Testis (tissue), 3 donors: ENCODE results near the gene ZNF441. TPM values are rescaled to one million over a fixed set of nuclear protein-coding genes. Genes with fewer than 3 reads are reported as not detected.
"Not testable (repeated sequence)": the region's sequence is repeated elsewhere in the genome, so short reads cannot be mapped to it uniquely, and the experiment has no call there.

ENCODE experiments used
- DNase-seq: peaks from one replicate; pipeline ENCODE4 v3.0.0-alpha.2; 2019
- H3K27ac ChIP-seq, 2 donors: fragments of 200-600 bp; sonication (generic); one replicate each; pipeline ENCODE4 v1.5.1; 2019
- H3K27me3 ChIP-seq: fragments of 200-600 bp; sonication (generic); one replicate; pipeline ENCODE4 v1.5.1; 2019
- H3K36me3 ChIP-seq: fragments of 200-600 bp; sonication (generic); one replicate; pipeline ENCODE4 v1.5.1; 2017; ENCODE audit warnings: low read depth; ENCODE audit errors: missing control alignments
- H3K4me1 ChIP-seq: fragments of 200-600 bp; sonication (generic); one replicate; pipeline ENCODE4 v1.5.1; 2019
- H3K4me3 ChIP-seq, 2 donors: fragments of 200-600 bp; sonication (generic); one replicate each; pipeline ENCODE4 v1.5.1; 2017 to 2019
- H3K9me3 ChIP-seq: fragments of 200-600 bp; sonication (generic); one replicate; pipeline ENCODE4 v1.5.1; 2017
- POLR2A ChIP-seq: fragments of 450-650 bp; IDR thresholded peaks from one replicate; pipeline ENCODE4 v1.6.1; 2017; ENCODE audit warnings: antibody characterized with exemption, mild to moderate bottlenecking, moderate library complexity
- WGBS, 2 donors: methylation state at CpG; one replicate each; pipeline ENCODE4 v1.1.5; 2018; 5-methylcytosine and 5-hydroxymethylcytosine counted together
- intact Hi-C: fragments of 100-400 bp; cut with DNase I; formaldehyde crosslinking; loops from one replicate; pipeline ENCODE4 v1.15.1; 2023; ENCODE audit warnings: low total_unique reads
- polyA plus RNA-seq: library from polyadenylated mRNA; stranded (reverse); fragments of 350-450 nt; fragmentation: Illumina TruSeq; extraction: RNeasy Lipid Tissue Mini Kit (QIAGEN cat#74804); gene quantifications from one replicate; pipeline ENCODE4 v1.2.3, GENCODE V29; 2014; ENCODE audit warnings: low read depth, low replicate concordance; ENCODE audit not compliant: insufficient read depth
- total RNA-seq, 2 donors: library from RNA; depleted of rRNA; stranded (reverse); fragments of >200 nt; gene quantifications; one replicate each; pipeline ENCODE4 v1.2.3, GENCODE V29; 2016
- TF ChIP-seq, protein P1 (sequence below), 3 experiments: fragments of 450-650 bp in 2 of 3; fragments of 200-600 bp in 1 of 3; sonication (generic) in 1 of 3; IDR thresholded peaks; one replicate each; pipeline ENCODE4 v1.5.1; 2016 to 2019; ENCODE audit warnings: antibody characterized with exemption in 3 of 3, mild to moderate bottlenecking in 2 of 3, moderate library complexity in 1 of 3

ZNF441 gene
- total and polyA plus RNA-seq, 3 donors from 2014 or later, result 2.4 to 13.8 (median 11.6) TPM

- 0% methylated on average over 9 to 51 of the region's 55 CpGs for WGBS, 2 donors
- intact Hi-C loops, result no loop called here
- TF ChIP-seq, protein P1, sequence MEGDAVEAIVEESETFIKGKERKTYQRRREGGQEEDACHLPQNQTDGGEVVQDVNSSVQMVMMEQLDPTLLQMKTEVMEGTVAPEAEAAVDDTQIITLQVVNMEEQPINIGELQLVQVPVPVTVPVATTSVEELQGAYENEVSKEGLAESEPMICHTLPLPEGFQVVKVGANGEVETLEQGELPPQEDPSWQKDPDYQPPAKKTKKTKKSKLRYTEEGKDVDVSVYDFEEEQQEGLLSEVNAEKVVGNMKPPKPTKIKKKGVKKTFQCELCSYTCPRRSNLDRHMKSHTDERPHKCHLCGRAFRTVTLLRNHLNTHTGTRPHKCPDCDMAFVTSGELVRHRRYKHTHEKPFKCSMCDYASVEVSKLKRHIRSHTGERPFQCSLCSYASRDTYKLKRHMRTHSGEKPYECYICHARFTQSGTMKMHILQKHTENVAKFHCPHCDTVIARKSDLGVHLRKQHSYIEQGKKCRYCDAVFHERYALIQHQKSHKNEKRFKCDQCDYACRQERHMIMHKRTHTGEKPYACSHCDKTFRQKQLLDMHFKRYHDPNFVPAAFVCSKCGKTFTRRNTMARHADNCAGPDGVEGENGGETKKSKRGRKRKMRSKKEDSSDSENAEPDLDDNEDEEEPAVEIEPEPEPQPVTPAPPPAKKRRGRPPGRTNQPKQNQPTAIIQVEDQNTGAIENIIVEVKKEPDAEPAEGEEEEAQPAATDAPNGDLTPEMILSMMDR (IDR thresholded peaks at IDR 0.05), result no peak
- peak; percentile 63 for TF ChIP-seq POLR2A
Observed at GRCh38 chr19:11814029-11814699, 47.4 kb downstream of the ZNF441 start, which contains the start of gene ZNF440. TSS of gene ZNF440 (plus strand) at chr19:11814273. CDS start at chr19:11814448, 175 bp downstream.

DNA sequence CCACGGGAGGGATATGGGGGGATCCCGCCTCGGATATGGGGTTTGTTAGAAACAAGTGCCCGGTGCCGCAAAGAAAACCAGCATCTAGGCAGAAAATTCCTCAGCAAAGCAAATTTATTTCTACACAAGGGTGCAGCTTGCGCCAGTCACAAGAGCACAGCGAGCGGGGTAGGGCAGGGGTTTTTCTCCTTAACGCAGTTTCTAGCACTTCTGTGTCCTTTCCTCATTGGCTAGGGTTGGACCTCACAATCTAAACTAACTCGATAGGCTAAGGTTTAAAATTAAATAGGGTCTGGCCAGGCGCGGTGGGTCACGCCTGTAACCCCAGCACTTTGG, 47.9 kb downstream of the ZNF441 start:
- H3K36me3 ChIP-seq, result no peaks in the 10 kb centered on the region
- no peaks in the 10 kb centered on the region for H3K4me1 ChIP-seq
- 9 to 20% methylated on average over 13 of the region's 13 CpGs for WGBS, 2 donors
- peak overlapping the region; percentile 96 to 98 for H3K4me3 ChIP-seq
- TF ChIP-seq, protein P1 (IDR thresholded peaks at IDR 0.05), result no peak
- no peak for TF ChIP-seq POLR2A
- H3K9me3 ChIP-seq, result no peaks in the 10 kb centered on the region
- H3K27ac ChIP-seq, result peak overlapping the region; percentile 86
- intact Hi-C loops, result no loop called here
- DNase-seq, result no peak
- no peaks in the 10 kb centered on the region for H3K27me3 ChIP-seq

More at GRCh38 chr19:11814029-11814699, 47.4 kb downstream of the ZNF441 start, which contains the start of gene ZNF440:
- no peaks in the 10 kb centered on the region for H3K36me3 ChIP-seq
- no peaks in the 10 kb centered on the region for H3K9me3 ChIP-seq
- peak within 1 kb of the TSS; percentile 86 for H3K27ac ChIP-seq
- no peaks in the 10 kb centered on the region for H3K27me3 ChIP-seq
- H3K4me3 ChIP-seq, result peak within 1 kb of the TSS; percentile 96 to 98
- DNase-seq, result peak; percentile 98
- H3K4me1 ChIP-seq, result no peaks in the 10 kb centered on the region

- DNase-seq, result no peak
- WGBS, 2 donors, result 84 to 91% methylated on average over 5 of the region's 5 CpGs
- TF ChIP-seq POLR2A, result no peak
- TF ChIP-seq, protein P1 (IDR thresholded peaks at IDR 0.05), result no peak
- H3K27me3 ChIP-seq, result no peaks in the 10 kb centered on the region
- intact Hi-C loops, result no loop called here
- no peak overlapping the region for H3K4me3 ChIP-seq
- no peak overlapping the region for H3K27ac ChIP-seq
- no peaks in the 10 kb centered on the region for H3K9me3 ChIP-seq
- H3K4me1 ChIP-seq, result no peaks in the 10 kb centered on the region
- no peaks in the 10 kb centered on the region for H3K36me3 ChIP-seq
Observed at GRCh38 chr19:11821474-11822109, 54.8 kb downstream of the ZNF441 start.

GRCh38 chr19:11828957-11829876, 62.4 kb downstream of the ZNF441 start:
- DNase-seq, H3K27ac ChIP-seq, H3K36me3 ChIP-seq, H3K4me3 ChIP-seq, H3K9me3 ChIP-seq, intact Hi-C loops, H3K4me1 ChIP-seq, H3K27me3 ChIP-seq: not testable (repeated sequence)
- 85 to 95% methylated on average over 7 of the region's 7 CpGs for WGBS, 2 donors
